ENCODE data around the gene PTH1R.

GRCh38 chr3:46859001-46859710 lies 18.4 kb upstream of the PTH1R start:
- no peak for TF ChIP-seq CTCF (IDR thresholded peaks at IDR 0.05)
- TF ChIP-seq POLR2A (IDR thresholded peaks at IDR 0.05): no peak

All from esophagus squamous epithelium (tissue), 4 donors.